Fibroblast of pulmonary artery (primary cell): Measurements from ENCODE around the gene RNU7-1.

Source experiments
- DNase-seq: peaks from one replicate; pipeline ENCODE4 v3.0.0-alpha.2; 2010; ENCODE audit warnings: low read depth
- H3K4me3 ChIP-seq: replicated peaks from 2 replicates; pipeline ENCODE4 v1.5.1; 2011; ENCODE audit warnings: low read depth, mild to moderate bottlenecking, control low read depth, low read length, moderate library complexity
- CTCF ChIP-seq: IDR thresholded peaks from 2 replicates; pipeline ENCODE4 v1.5.1; 2011; ENCODE audit warnings: mild to moderate bottlenecking, control low read depth, low read length, inconsistent platforms; ENCODE audit errors: missing control alignments

RNU7-1 gene

GRCh38 chr12:6950811-6951540, 7.4 kb downstream of the RNU7-1 start, which contains the start of gene PTPN6:
PTPN6 (plus strand) TSS chr12:6951356; CDS start chr12:6951513, 157 bp downstream.
- DNase-seq: no peak
- no peak within 1 kb of the TSS for H3K4me3 ChIP-seq
- TF ChIP-seq CTCF: no peak

DNA sequence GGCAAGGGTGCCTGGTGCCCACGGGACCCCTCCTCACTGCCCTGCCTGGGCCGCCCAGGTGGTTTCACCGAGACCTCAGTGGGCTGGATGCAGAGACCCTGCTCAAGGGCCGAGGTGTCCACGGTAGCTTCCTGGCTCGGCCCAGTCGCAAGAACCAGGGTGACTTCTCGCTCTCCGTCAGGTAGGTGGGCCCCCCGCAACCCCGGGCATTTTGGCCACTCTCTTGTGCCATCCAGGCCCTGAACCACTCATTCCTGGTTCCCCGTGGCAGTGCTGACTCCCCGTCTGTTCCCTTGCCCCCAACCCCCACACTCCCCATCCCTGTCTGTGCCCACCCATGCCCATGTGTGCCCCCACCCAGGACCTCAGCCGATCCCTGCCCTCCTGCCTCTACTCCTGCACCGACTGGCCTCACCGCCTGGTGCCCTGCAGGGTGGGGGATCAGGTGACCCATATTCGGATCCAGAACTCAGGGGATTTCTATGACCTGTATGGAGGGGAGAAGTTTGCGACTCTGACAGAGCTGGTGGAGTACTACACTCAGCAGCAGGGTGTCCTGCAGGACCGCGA, 8.0 kb downstream of the RNU7-1 start:
- no peak for DNase-seq
- H3K4me3 ChIP-seq: no peak overlapping the region
- no peak for TF ChIP-seq CTCF

DNA sequence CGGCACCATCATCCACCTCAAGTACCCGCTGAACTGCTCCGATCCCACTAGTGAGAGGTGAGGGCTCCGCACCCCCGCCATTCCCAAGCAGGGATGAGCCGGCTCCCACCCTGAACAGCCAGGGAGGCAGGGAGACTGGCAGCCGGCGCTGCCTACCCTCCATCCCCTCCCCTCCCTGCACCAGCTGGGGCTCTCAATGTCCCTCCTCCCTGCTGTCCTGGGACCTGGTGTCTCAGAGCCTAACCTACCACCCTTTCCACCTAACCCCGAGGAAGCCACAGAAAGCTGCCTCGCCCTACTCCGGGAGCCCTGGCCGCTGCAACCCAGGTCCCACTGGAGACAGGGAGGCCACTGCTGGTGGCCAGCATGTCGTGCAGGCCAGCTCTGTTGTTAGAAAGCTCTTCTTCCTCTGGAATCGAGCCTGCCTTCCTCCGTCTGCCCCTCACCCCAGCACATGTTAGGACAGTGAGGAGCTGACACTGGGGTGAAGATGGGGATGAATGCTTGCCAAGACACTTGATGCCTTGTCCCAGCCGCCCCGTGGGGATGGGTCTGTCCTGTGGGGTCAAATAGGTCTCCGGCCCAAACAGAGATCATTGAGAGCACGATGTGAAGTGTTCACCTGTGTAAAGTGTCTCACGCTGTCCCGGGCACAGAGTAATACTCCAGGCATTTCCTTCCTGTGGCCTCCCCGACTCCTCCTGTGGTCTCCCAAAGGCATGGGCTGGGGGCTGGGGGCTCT, 8.7 kb downstream of the RNU7-1 start:
- no peak for TF ChIP-seq CTCF
- no peak overlapping the region for H3K4me3 ChIP-seq
- no peak for DNase-seq

DNA sequence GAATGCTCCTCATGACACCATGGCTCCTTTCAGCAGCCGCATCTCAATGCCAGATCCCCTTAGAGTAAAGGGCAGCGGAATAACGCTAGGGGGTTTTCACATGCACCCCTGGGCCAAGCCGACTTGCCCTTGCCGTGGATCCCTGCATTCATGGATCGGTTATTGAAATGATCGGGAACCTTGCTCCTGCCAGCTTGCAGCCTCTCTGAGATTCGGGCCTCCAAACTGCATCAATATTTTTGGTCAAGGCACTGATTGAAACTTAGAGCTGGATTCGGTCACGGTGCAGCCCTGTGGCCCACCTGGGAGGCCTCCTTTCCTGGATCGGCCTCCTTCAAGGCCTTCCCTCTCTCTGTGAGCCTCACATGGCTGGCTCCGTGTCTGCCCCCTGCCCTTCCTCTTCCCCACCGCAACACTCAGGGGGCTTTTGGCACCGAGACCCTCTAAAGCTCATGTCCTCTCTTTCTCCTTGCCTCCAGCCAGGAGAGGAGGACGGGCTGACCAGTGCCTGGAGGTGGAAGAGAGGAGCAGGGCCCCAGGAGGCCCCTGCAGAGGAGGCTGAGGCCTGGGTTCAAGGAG, 9.3 kb downstream of the RNU7-1 start:
- no peak overlapping the region for H3K4me3 ChIP-seq
- TF ChIP-seq CTCF: no peak
- DNase-seq: no peak

DNA sequence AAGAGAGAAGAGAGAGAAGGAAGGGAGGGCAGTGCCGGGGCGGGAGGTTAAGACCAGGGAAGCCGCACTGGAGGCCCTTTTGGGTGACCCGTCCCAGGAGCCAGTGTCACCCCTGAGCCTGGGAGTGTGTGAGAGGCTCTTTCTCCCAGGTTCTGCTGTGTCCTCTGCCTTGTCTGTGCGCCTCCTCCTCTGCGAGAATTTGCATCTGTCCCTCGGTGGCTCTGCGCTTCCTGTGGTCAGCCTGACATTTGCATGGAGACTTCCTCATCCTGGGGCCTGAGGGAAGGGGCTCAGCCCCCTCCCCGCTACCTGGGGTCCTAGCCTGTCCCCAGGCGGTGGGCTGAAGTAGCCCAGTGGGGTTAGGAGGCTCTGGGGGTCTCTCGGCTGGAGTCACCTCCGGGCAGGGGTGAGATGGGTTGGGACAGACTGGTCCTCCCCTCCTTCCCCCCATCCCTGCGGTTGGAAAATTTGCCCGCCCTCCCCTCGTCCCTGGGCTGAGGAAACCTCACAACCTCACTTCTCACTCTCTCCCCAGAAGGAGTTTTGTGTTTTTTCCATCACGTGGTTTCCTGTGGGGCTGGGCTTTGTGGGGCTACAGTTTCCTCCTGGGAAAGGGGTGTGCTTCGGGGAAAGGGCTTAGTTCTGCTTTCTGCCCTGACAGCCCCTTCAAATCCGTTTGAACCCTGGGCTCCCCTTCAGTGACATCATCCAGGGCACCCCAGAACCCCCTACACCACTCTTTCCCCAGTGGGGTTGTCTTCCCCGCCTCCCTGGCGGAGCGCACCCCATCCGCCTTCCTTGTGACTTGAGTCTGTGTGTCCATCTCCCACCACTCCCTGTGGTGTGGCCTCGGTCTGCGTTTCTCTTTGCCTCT, 10.1 kb downstream of the RNU7-1 start:
- peak; percentile 59 for DNase-seq
- no peak for TF ChIP-seq CTCF
- H3K4me3 ChIP-seq: no peak overlapping the region

DNA sequence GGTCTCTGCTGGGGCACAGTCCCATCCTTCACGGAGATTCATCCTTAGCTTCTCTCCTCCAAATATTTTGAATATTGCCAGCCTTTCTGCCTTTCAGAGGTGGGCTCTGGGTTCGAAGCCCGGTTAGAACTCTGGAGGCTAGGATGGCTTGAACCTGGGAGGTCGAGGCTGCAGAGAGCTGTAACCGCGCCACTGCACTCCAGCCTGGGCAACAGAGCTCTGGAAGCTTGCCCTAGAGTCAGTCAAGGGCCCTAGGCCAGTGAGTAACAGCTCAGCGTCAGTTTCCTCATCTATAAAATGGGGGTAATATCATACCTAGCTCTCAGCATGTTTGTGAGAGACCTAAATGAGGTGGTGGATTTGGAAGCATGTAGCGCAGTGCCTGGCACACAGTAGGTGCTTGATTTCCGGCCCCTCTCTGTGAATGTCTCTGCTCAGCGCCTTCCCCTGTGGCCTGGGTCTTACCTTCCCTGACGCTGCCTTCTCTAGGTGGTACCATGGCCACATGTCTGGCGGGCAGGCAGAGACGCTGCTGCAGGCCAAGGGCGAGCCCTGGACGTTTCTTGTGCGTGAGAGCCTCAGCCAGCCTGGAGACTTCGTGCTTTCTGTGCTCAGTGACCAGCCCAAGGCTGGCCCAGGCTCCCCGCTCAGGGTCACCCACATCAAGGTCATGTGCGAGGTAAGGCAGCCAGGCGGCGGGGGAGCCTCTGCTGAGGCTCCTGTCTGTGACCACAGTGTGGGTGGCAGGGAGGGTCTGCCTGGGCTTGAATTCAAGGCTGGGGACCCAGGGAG, 10.9 kb downstream of the RNU7-1 start:
- H3K4me3 ChIP-seq: no peak overlapping the region
- no peak for DNase-seq

More for the DNA sequence above, 10.9 kb downstream of the RNU7-1 start:
- TF ChIP-seq CTCF: no peak
